H1 (cell line): ENCODE measurements around the gene ST6GALNAC4. TPM values are rescaled to one million over a fixed set of nuclear protein-coding genes. Genes with fewer than 3 reads are reported as not detected.

Source experiments
- SAP30 ChIP-seq: fragments of 300-600 bp; sonication (generic); IDR thresholded peaks from 2 replicates; pipeline ENCODE4 v1.7.1; 2012; ENCODE audit warnings: low read length, moderate library complexity, mild to moderate bottlenecking, inconsistent platforms; ENCODE audit not compliant: insufficient read depth, insufficient replicate concordance
- SIN3A ChIP-seq, 2 experiments: IDR thresholded peaks in 1 of 2; conservative IDR thresholded peaks in 1 of 2; 2 replicates each; pipeline ENCODE4 v1.6.1; 2011 to 2012; ENCODE audit warnings: low read length in 2 of 2, improper control_type of control experiment in 1 of 2, low read depth in 1 of 2, mild to moderate bottlenecking in 1 of 2
- SIX5 ChIP-seq: IDR thresholded peaks from 2 replicates; pipeline ENCODE4 v1.6.1; 2011; ENCODE audit warnings: mild to moderate bottlenecking, low read depth, low read length
- SP4 ChIP-seq: IDR thresholded peaks from 2 replicates; pipeline ENCODE4 v1.6.1; 2012; ENCODE audit warnings: low read length, inconsistent platforms
- polyA plus RNA-seq, 7 experiments: library from polyadenylated mRNA; depleted of rRNA in 3 of 7; stranded (reverse) in 5 of 7; unstranded in 2 of 7; fragments of >200 nt in 5 of 7; fragments of 200-250 nt in 2 of 7; gene quantifications; 1 replicate in 5 of 7; 2 replicates in 1 of 7; 4 replicates in 1 of 7; pipeline versions ENCODE4 v1.2.1 to v1.2.3, GENCODE V29; 2011 to 2013; ENCODE audit warnings: missing spikeins in 2 of 7, mixed read lengths in 2 of 7
- total RNA-seq: library from RNA; stranded (reverse); fragmentation: NEBNext Ultra II Directional; extraction: Animal tissue kit (Norgen Biotek cat#: 25700); gene quantifications from 2 replicates; pipeline ENCODE4 v1.2.1, GENCODE V29; 2021
- TF ChIP-seq, protein P1 (sequence below): IDR thresholded peaks from 2 replicates; pipeline ENCODE4 v1.6.1; 2012; ENCODE audit warnings: inconsistent platforms

ST6GALNAC4 gene
- total and polyA plus RNA-seq, 2 of the 8 experiments (the other 6 are each of a cell fraction or from before 2014, with no cell fraction given), result 21.8 to 34.1 TPM

DNA sequence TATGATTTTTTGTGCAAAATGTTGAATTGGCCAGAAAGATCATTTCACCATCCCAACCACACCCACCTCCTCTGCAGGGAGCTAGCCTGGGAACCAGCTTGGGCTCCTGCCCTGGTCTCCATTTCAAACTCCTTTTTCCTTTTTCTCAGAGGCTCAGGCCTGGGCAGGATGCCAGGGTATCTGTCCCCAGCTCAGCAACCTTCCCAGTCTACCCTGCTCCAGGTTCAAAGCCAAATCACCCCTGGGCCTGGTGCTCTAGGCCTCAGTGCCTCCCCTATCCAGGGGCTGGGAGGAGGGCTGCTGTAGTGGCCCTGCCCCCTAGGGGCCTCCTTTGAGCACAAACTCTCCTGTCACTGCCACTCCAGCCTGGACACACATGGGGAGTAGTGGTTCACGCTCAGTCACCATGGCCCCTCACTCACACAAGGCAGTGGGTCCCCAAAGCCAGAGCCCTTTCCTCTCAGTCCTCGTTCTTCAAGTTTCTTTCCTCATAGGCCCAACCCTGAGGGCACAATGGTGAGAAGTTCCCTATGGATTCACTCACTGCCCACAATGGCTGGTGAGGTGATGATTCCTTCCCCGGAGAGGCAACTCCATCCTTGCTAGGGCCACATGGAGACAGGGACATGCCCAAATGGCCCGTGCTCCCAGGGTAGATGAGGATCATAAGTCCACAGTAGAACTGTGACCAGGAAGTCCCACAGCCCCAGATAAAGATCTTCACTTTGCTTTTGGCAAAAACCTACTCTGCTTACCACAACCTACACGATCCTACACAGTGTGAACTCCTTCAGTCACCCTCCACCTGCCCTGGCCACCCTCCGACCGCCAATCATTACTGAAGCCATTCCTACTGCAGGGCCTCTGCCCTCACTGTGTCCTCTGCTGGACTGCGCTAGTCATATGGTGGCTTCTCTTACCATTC, 1.6 kb upstream of the ST6GALNAC4 start (continued):
- TF ChIP-seq SAP30 (no peak), SIX5 (no peak), SP4 (no peak), SIN3A (conservative IDR thresholded peaks at IDR 0.05 in 1 of 2, IDR thresholded peaks at IDR 0.05 in 1 of 2; ENCODE audit: low read depth in 1 of 2, low read length in 2 of 2) (peak in 1 of 2 experiments; percentile 50; a peak in 1 of 4 replicates)
- TF ChIP-seq, protein P1, sequence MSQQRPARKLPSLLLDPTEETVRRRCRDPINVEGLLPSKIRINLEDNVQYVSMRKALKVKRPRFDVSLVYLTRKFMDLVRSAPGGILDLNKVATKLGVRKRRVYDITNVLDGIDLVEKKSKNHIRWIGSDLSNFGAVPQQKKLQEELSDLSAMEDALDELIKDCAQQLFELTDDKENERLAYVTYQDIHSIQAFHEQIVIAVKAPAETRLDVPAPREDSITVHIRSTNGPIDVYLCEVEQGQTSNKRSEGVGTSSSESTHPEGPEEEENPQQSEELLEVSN, result no peak
